DND-41 (cell line): ENCODE measurements around the gene RAMP3.

Source experiments
- ATAC-seq: fragments of 200-7000 bp; cut with Tn5 transposase; 3 replicates; pipeline ENCODE4 v1.9.1; 2021; ENCODE audit warnings: low read depth; ENCODE audit not compliant: insufficient read depth
- DNase-seq: peaks from one replicate; pipeline ENCODE4 v3.0.0-alpha.2; 2020
- H2AFZ ChIP-seq: 2 replicates; pipeline ENCODE4 v1.6.0; 2012; ENCODE audit warnings: low read depth, low read length
- H3K27ac ChIP-seq: 2 replicates; pipeline ENCODE4 v1.5.1; 2012; ENCODE audit warnings: low read length, inconsistent platforms
- H3K27me3 ChIP-seq: fragments of 200-600 bp; sonication (generic); 2 replicates; pipeline ENCODE4 v1.6.0; 2012; ENCODE audit warnings: low read length, mild to moderate bottlenecking, inconsistent platforms; ENCODE audit not compliant: insufficient read depth, poor library complexity
- H3K36me3 ChIP-seq: 2 replicates; pipeline ENCODE4 v1.5.1; 2012; ENCODE audit warnings: low read length, inconsistent platforms; ENCODE audit not compliant: insufficient read depth
- H3K4me1 ChIP-seq: 2 replicates; pipeline ENCODE4 v1.5.1; 2012; ENCODE audit warnings: mild to moderate bottlenecking, low read length; ENCODE audit not compliant: insufficient read depth
- H3K4me2 ChIP-seq: 2 replicates; pipeline ENCODE4 v1.6.0; 2012; ENCODE audit warnings: mild to moderate bottlenecking, moderate library complexity, low read length, inconsistent platforms; ENCODE audit not compliant: insufficient read depth
- H3K4me3 ChIP-seq, 2 experiments: fragments of 200-600 bp in 1 of 2; shearing (Covaris generic) in 1 of 2; 2 replicates each; pipeline ENCODE4 v1.5.1; 2012 to 2016; ENCODE audit warnings: inconsistent platforms in 2 of 2, low read length in 2 of 2, mild to moderate bottlenecking in 2 of 2, low read depth in 1 of 2, moderate library complexity in 1 of 2
- H3K79me2 ChIP-seq: 2 replicates; pipeline ENCODE4 v1.6.0; 2012; ENCODE audit warnings: low read length, inconsistent platforms; ENCODE audit not compliant: insufficient read depth
- H3K9ac ChIP-seq: 2 replicates; pipeline ENCODE4 v1.6.0; 2012; ENCODE audit warnings: low read depth, mild to moderate bottlenecking, inconsistent platforms, low read length, moderate library complexity
- H3K9me3 ChIP-seq: 2 replicates; pipeline ENCODE4 v1.5.1; 2012; ENCODE audit warnings: low read length, moderate library complexity, mild to moderate bottlenecking, inconsistent platforms; ENCODE audit not compliant: insufficient read depth, severe bottlenecking
- H4K20me1 ChIP-seq: 2 replicates; pipeline ENCODE4 v1.6.0; 2012; ENCODE audit warnings: low read length; ENCODE audit not compliant: insufficient read depth
- CTCF ChIP-seq: IDR thresholded peaks from 2 replicates; pipeline ENCODE4 v1.5.1; 2012; ENCODE audit warnings: borderline replicate concordance, low read length, moderate library complexity, mild to moderate bottlenecking; ENCODE audit not compliant: poor library complexity, severe bottlenecking; ENCODE audit errors: extremely low read depth
- EZH2 ChIP-seq: IDR thresholded peaks from 3 replicates; pipeline ENCODE4 v1.6.1; 2012; ENCODE audit warnings: borderline replicate concordance, low read depth, mild to moderate bottlenecking, moderate library complexity, low read length, inconsistent platforms; ENCODE audit not compliant: severe bottlenecking

RAMP3 gene

GRCh38 chr7:45233249-45233775 is 75.7 kb downstream of the RAMP3 start:
- H4K20me1 ChIP-seq = no peaks in the 10 kb centered on the region
- DNase-seq (no peak), ATAC-seq (no peak)
- H2AFZ ChIP-seq = no peak overlapping the region
- TF ChIP-seq CTCF (no peak), EZH2 (no peak)
- H3K4me1 ChIP-seq = no peaks in the 10 kb centered on the region
- no peaks in the 10 kb centered on the region for H3K79me2 ChIP-seq
- no peak overlapping the region for H3K4me2 ChIP-seq
- H3K4me3 ChIP-seq = no peak overlapping the region
- no peaks in the 10 kb centered on the region for H3K9me3 ChIP-seq
- H3K27me3 ChIP-seq = peaks cover 18% of the 10 kb centered on the region
- H3K27ac ChIP-seq = no peak overlapping the region
- H3K36me3 ChIP-seq = no peaks in the 10 kb centered on the region
- H3K9ac ChIP-seq = no peak overlapping the region
